ENCODE results near the gene WFDC5. TPM values are rescaled to one million over a fixed set of nuclear protein-coding genes. Genes with fewer than 3 reads are reported as not detected.

WFDC5 gene
- total RNA-seq, 3 donors from 2014 or later (not counting 1 experiment from before 2014, with no cell fraction given) = not detected

DNA sequence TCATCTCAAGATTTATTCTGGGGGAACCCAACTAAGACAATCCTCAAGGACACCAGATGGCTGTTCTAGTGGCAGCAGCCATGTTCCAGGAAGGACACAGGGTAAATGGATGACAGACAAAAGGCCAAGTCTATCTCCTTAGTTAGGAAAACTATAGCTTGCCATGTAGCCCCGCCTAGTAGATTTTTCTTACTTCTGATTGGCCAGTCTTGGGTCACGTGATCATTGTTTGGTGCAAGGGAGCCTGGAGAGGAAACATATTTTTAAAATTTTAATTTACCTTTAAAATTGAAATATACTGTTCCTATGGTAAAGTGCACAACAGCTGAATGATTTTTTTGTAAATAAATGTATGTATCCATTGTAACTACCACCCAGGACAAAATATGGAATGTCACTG, 9.7 kb downstream of the WFDC5 start:
- H3K9me3 ChIP-seq (ENCODE audit: control insufficient read depth, insufficient read depth, low read length) = no peaks in the 10 kb centered on the region
- 80% methylated on average over 1 of the region's 2 CpGs for WGBS (ENCODE audit: insufficient coverage)
- Mint-ChIP-seq H3K27ac (no peak overlapping the region), H3K9me3 (no peaks in the 10 kb centered on the region), H3K36me3 (no peaks in the 10 kb centered on the region), H3K4me1 (peaks cover 0 to 7% of the 10 kb centered on the region in 2 donors), H3K4me3 (no peak overlapping the region), H3K27me3 (ENCODE audit: low read depth in 2 of 2) (peaks cover 17 to 35% of the 10 kb centered on the region in 2 donors)
- no peak for DNase-seq
- H3K4me1 ChIP-seq (ENCODE audit: control insufficient read depth, insufficient read depth, low read length) = no peaks in the 10 kb centered on the region
- TF ChIP-seq, protein P1, sequence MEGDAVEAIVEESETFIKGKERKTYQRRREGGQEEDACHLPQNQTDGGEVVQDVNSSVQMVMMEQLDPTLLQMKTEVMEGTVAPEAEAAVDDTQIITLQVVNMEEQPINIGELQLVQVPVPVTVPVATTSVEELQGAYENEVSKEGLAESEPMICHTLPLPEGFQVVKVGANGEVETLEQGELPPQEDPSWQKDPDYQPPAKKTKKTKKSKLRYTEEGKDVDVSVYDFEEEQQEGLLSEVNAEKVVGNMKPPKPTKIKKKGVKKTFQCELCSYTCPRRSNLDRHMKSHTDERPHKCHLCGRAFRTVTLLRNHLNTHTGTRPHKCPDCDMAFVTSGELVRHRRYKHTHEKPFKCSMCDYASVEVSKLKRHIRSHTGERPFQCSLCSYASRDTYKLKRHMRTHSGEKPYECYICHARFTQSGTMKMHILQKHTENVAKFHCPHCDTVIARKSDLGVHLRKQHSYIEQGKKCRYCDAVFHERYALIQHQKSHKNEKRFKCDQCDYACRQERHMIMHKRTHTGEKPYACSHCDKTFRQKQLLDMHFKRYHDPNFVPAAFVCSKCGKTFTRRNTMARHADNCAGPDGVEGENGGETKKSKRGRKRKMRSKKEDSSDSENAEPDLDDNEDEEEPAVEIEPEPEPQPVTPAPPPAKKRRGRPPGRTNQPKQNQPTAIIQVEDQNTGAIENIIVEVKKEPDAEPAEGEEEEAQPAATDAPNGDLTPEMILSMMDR (IDR thresholded peaks at IDR 0.05) = no peak
- intact Hi-C loops (cut with micrococcal nuclease) = no loop called here
- no peak overlapping the region for H3K4me3 ChIP-seq (ENCODE audit: low read length)
- ATAC-seq = no peak
- H3K27ac ChIP-seq (ENCODE audit: low read length) = no peak overlapping the region
- peaks cover 3% of the 10 kb centered on the region for H3K27me3 ChIP-seq (ENCODE audit: control insufficient read depth, insufficient read depth, low read length)
- H3K36me3 ChIP-seq (ENCODE audit: control insufficient read depth, insufficient read depth, low read length) = no peaks in the 10 kb centered on the region

GRCh38 chr20:45104786-45105185, 10.2 kb downstream of the WFDC5 start:
- H3K4me1 ChIP-seq (ENCODE audit: control insufficient read depth, insufficient read depth, low read length) = no peaks in the 10 kb centered on the region
- peaks cover 0 to 9% of the 10 kb centered on the region in 2 donors for H3K4me1 Mint-ChIP-seq
- ATAC-seq (no peak), DNase-seq (no peak)
- H3K4me3 Mint-ChIP-seq = no peak overlapping the region
- TF ChIP-seq, protein P1 (IDR thresholded peaks at IDR 0.05) = no peak
- intact Hi-C loops (cut with micrococcal nuclease) = no loop called here
- H3K9me3 ChIP-seq (ENCODE audit: control insufficient read depth, insufficient read depth, low read length) = no peaks in the 10 kb centered on the region
- H3K27ac Mint-ChIP-seq = no peak overlapping the region
- 82% methylated on average over 5 of the region's 5 CpGs for WGBS (ENCODE audit: insufficient coverage)
- no peaks in the 10 kb centered on the region for H3K36me3 ChIP-seq (ENCODE audit: control insufficient read depth, insufficient read depth, low read length)
- H3K4me3 ChIP-seq (ENCODE audit: low read length) = no peak overlapping the region
- H3K27me3 Mint-ChIP-seq (ENCODE audit: low read depth in 2 of 2) = peaks cover 22 to 41% of the 10 kb centered on the region in 2 donors
- no peak overlapping the region for H3K27ac ChIP-seq (ENCODE audit: low read length)
- H3K27me3 ChIP-seq (ENCODE audit: control insufficient read depth, insufficient read depth, low read length) = peaks cover 4% of the 10 kb centered on the region
- H3K36me3 Mint-ChIP-seq = no peaks in the 10 kb centered on the region
- no peaks in the 10 kb centered on the region for H3K9me3 Mint-ChIP-seq

DNA sequence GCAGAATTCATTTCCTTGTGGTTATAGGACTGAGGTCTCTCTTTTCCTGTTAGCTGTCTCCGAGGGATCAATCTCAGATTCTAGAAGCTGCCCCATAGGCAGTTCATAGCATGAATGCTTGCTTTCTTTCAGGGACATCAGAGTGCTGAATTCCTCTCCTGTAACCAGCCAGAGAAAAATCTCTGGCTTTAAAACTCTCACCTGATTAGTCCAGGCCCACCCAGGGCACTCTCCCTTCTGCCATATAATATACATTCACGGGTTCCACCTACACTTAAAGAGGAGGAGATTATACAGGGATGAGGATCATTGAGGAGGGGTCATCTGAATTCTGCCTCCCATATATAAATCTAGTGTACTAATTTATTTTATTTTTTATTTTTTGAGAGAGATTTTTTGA, 11.9 kb downstream of the WFDC5 start:
- Histone ChIP-seq H3K4me1 (ENCODE audit: control insufficient read depth, insufficient read depth, low read length) (no peaks in the 10 kb centered on the region), H3K36me3 (ENCODE audit: control insufficient read depth, insufficient read depth, low read length) (no peaks in the 10 kb centered on the region), H3K27ac (ENCODE audit: low read length) (no peak overlapping the region), H3K9me3 (ENCODE audit: control insufficient read depth, insufficient read depth, low read length) (no peaks in the 10 kb centered on the region), H3K27me3 (ENCODE audit: control insufficient read depth, insufficient read depth, low read length) (peaks cover 14% of the 10 kb centered on the region), H3K4me3 (ENCODE audit: low read length) (no peak overlapping the region)
- TF ChIP-seq, protein P1 (IDR thresholded peaks at IDR 0.05) = no peak
- Mint-ChIP-seq H3K27me3 (ENCODE audit: low read depth in 2 of 2) (peaks cover 27 to 51% of the 10 kb centered on the region in 2 donors), H3K4me1 (peaks cover 0 to 9% of the 10 kb centered on the region in 2 donors), H3K4me3 (no peak overlapping the region), H3K27ac (no peak overlapping the region), H3K36me3 (no peaks in the 10 kb centered on the region), H3K9me3 (no peaks in the 10 kb centered on the region)
- DNase-seq (no peak), ATAC-seq (no peak)
- WGBS (ENCODE audit: insufficient coverage) = 23% methylated on average over 1 of the region's 2 CpGs
- intact Hi-C loops (cut with micrococcal nuclease) = no loop called here

- no peaks in the 10 kb centered on the region for H3K9me3 Mint-ChIP-seq
- H3K27ac ChIP-seq (ENCODE audit: low read length) = no peak overlapping the region
- no peak overlapping the region for H3K27ac Mint-ChIP-seq
- no peaks in the 10 kb centered on the region for H3K36me3 ChIP-seq (ENCODE audit: control insufficient read depth, insufficient read depth, low read length)
- H3K9me3 ChIP-seq (ENCODE audit: control insufficient read depth, insufficient read depth, low read length) = no peaks in the 10 kb centered on the region
- no peak overlapping the region for H3K4me3 ChIP-seq (ENCODE audit: low read length)
- H3K36me3 Mint-ChIP-seq = no peaks in the 10 kb centered on the region
- H3K4me1 Mint-ChIP-seq = peaks cover 0 to 9% of the 10 kb centered on the region in 2 donors
- intact Hi-C loops (cut with micrococcal nuclease) = no loop called here
- no peak for ATAC-seq
- H3K27me3 Mint-ChIP-seq (ENCODE audit: low read depth in 2 of 2) = peaks cover 34 to 51% of the 10 kb centered on the region in 2 donors
- H3K27me3 ChIP-seq (ENCODE audit: control insufficient read depth, insufficient read depth, low read length) = peaks cover 18% of the 10 kb centered on the region
- DNase-seq = no peak
- no peak overlapping the region for H3K4me3 Mint-ChIP-seq
- TF ChIP-seq, protein P1 (IDR thresholded peaks at IDR 0.05) = no peak
- H3K4me1 ChIP-seq (ENCODE audit: control insufficient read depth, insufficient read depth, low read length) = peaks cover 4% of the 10 kb centered on the region
- WGBS (ENCODE audit: insufficient coverage) = 95% methylated on average over 5 of the region's 6 CpGs
Measured at GRCh38 chr20:45101333-45101850, 13.6 kb downstream of the WFDC5 start.
